ENCODE results near the gene AURKAIP1. TPM values are rescaled to one million over a fixed set of nuclear protein-coding genes. Genes with fewer than 3 reads are reported as not detected.

Gene AURKAIP1
- polyA plus RNA-seq, 1 donor (not counting 4 experiments of a cell fraction or from before 2014, with no cell fraction given), result 86.9 TPM

DNA sequence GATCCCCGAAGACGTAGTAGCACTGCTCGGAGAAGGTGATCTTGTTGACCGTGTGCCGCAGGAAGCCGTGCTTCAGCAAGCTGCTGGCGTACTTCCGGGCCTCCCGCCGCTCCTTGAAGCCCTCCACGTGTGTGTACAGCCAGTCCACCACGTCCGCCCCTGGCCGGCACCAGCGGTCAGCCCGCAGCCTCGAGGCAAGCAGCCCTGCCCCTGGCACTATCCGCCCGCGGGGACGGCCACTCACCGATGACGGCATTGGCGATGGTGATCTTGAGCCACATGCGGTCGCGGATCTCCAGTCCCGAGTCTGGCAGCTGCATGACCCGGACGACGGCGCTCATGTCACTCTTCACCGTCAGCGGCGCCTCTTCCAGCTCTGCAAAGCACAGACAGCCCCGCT is 36.7 kb downstream of the AURKAIP1 start:
- Histone ChIP-seq H3K9me3 (ENCODE audit: control insufficient read depth, low read depth, low read length) (no peaks in the 10 kb centered on the region), H3K36me3 (ENCODE audit: control insufficient read depth in 2 of 2, extremely low read depth in 1 of 2, insufficient read depth in 2 of 2, low read length in 2 of 2) (peaks cover 15 to 30% of the 10 kb centered on the region in 2 experiments), H3K79me2 (ENCODE audit: control insufficient read depth, insufficient read depth, low read length) (peaks cover 27% of the 10 kb centered on the region), H3K9me1 (ENCODE audit: control insufficient read depth, extremely low read depth, insufficient read depth, low read length) (no peaks in the 10 kb centered on the region), H3K27ac (ENCODE audit: control insufficient read depth, insufficient read depth, low read length) (no peak overlapping the region), H3K4me2 (ENCODE audit: control insufficient read depth, extremely low read depth, insufficient read depth, low read depth, low read length) (no peak overlapping the region), H3K4me1 (ENCODE audit: control insufficient read depth, extremely low read depth, insufficient read depth, low read length) (peaks cover 12% of the 10 kb centered on the region), H4K20me1 (ENCODE audit: control insufficient read depth, extremely low read depth, insufficient read depth, low read length) (peaks cover 30% of the 10 kb centered on the region), H3K4me3 (ENCODE audit: control insufficient read depth in 2 of 3, extremely low read depth in 1 of 3, insufficient read depth in 2 of 3, low read depth in 1 of 3, low read length in 3 of 3) (no peak overlapping the region), H3K27me3 (ENCODE audit: control insufficient read depth, extremely low read depth, insufficient read depth, low read length) (no peaks in the 10 kb centered on the region), H2AFZ (ENCODE audit: control insufficient read depth, low read length) (no peak overlapping the region), H3K9ac (ENCODE audit: control insufficient read depth, extremely low read depth, insufficient read depth, low read length) (no peak overlapping the region)
- FAIRE-seq (no peak), DNase-seq (ENCODE audit: low read depth, low spot score) (no peak)
- dilution Hi-C loops (cut with MboI; ENCODE audit: extremely low pct_ligation_motif_present, low sequenced_read_pairs), result no loop called here
- no peak for TF ChIP-seq EZH2 (IDR thresholded peaks at IDR 0.05; ENCODE audit: low read length)
- TF ChIP-seq, protein P1, sequence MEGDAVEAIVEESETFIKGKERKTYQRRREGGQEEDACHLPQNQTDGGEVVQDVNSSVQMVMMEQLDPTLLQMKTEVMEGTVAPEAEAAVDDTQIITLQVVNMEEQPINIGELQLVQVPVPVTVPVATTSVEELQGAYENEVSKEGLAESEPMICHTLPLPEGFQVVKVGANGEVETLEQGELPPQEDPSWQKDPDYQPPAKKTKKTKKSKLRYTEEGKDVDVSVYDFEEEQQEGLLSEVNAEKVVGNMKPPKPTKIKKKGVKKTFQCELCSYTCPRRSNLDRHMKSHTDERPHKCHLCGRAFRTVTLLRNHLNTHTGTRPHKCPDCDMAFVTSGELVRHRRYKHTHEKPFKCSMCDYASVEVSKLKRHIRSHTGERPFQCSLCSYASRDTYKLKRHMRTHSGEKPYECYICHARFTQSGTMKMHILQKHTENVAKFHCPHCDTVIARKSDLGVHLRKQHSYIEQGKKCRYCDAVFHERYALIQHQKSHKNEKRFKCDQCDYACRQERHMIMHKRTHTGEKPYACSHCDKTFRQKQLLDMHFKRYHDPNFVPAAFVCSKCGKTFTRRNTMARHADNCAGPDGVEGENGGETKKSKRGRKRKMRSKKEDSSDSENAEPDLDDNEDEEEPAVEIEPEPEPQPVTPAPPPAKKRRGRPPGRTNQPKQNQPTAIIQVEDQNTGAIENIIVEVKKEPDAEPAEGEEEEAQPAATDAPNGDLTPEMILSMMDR (optimal IDR thresholded peaks at IDR 0.05 in 1 of 3, IDR thresholded peaks at IDR 0.05 in 1 of 3, conservative IDR thresholded peaks at IDR 0.05 in 1 of 3; ENCODE audit: extremely low read depth in 1 of 3, insufficient read depth in 2 of 3, low read length in 3 of 3), result no peak

DNA sequence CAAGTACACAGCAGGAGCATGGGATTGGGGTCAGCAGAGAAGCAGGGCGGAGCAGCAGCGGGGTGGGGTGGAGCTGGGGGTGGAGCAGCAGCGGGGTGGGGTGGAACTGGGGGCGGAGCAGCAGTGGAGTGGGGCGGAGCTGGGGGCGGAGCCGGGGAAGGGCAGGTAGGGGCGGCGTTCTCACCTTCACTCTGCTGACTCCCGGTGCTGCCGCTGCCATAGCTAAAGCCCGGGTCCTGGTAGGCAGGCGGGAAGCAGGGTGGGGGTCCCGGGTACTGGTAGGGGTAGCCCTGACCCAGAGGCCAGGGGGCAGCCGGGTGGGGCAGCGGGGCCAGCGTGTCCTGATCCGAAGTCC is 37.2 kb downstream of the AURKAIP1 start:
- peaks cover 22% of the 10 kb centered on the region for H3K79me2 ChIP-seq (ENCODE audit: control insufficient read depth, insufficient read depth, low read length)
- H3K4me2 ChIP-seq (ENCODE audit: control insufficient read depth, extremely low read depth, insufficient read depth, low read depth, low read length), result no peak overlapping the region
- dilution Hi-C loops (cut with MboI; ENCODE audit: extremely low pct_ligation_motif_present, low sequenced_read_pairs), result no loop called here
- FAIRE-seq, result peak; percentile 20
- no peaks in the 10 kb centered on the region for H3K27me3 ChIP-seq (ENCODE audit: control insufficient read depth, extremely low read depth, insufficient read depth, low read length)
- no peaks in the 10 kb centered on the region for H3K9me3 ChIP-seq (ENCODE audit: control insufficient read depth, low read depth, low read length)
- peaks cover 15 to 30% of the 10 kb centered on the region in 2 experiments for H3K36me3 ChIP-seq (ENCODE audit: control insufficient read depth in 2 of 2, extremely low read depth in 1 of 2, insufficient read depth in 2 of 2, low read length in 2 of 2)
- H4K20me1 ChIP-seq (ENCODE audit: control insufficient read depth, extremely low read depth, insufficient read depth, low read length), result peaks cover 33% of the 10 kb centered on the region
- H3K4me3 ChIP-seq (ENCODE audit: control insufficient read depth in 2 of 3, extremely low read depth in 1 of 3, insufficient read depth in 2 of 3, low read depth in 1 of 3, low read length in 3 of 3), result no peak overlapping the region
- DNase-seq (ENCODE audit: low read depth, low spot score), result no peak
- TF ChIP-seq, protein P1 (optimal IDR thresholded peaks at IDR 0.05 in 1 of 3, IDR thresholded peaks at IDR 0.05 in 1 of 3, conservative IDR thresholded peaks at IDR 0.05 in 1 of 3; ENCODE audit: extremely low read depth in 1 of 3, insufficient read depth in 2 of 3, low read length in 3 of 3), result no peak
- TF ChIP-seq EZH2 (IDR thresholded peaks at IDR 0.05; ENCODE audit: low read length), result no peak
- no peaks in the 10 kb centered on the region for H3K9me1 ChIP-seq (ENCODE audit: control insufficient read depth, extremely low read depth, insufficient read depth, low read length)
- H3K9ac ChIP-seq (ENCODE audit: control insufficient read depth, extremely low read depth, insufficient read depth, low read length), result no peak overlapping the region
- H3K27ac ChIP-seq (ENCODE audit: control insufficient read depth, insufficient read depth, low read length), result no peak overlapping the region
- no peak overlapping the region for H2AFZ ChIP-seq (ENCODE audit: control insufficient read depth, low read length)
- H3K4me1 ChIP-seq (ENCODE audit: control insufficient read depth, extremely low read depth, insufficient read depth, low read length), result peaks cover 17% of the 10 kb centered on the region

Data from keratinocyte (primary cell).